K562 treated with DMSO at 1 percent for 48 hours (cell line): Measurements from ENCODE around the gene FZD10. TPM values are rescaled to one million over a fixed set of nuclear protein-coding genes. Genes with fewer than 3 reads are reported as not detected.

Source experiments
- total RNA-seq: library from RNA; unstranded; fragments of 300-600 nt; gene quantifications from 2 replicates; pipeline ENCODE4 v1.2.3, GENCODE V29; 2022; ENCODE audit warnings: low replicate concordance; ENCODE audit errors: extremely low read depth

Gene FZD10
- not detected in 2 replicates for total RNA-seq

GRCh38 chr12:130162267-130162666, at the start of gene FZD10:
FZD10 (plus strand) TSS chr12:130162464; CDS start chr12:130162943, 479 bp downstream.

Other genes starting within 250 kb of the FZD10 start
- gene PIWIL1, start 175.4 kb downstream of the FZD10 start, total RNA-seq: not detected in 2 replicates